NCI-H510A treated with DMSO at 0.1 percent for 48 hours (cell line): Measurements from ENCODE around the gene THSD7B.
"Not testable (repeated sequence)": the region's sequence is repeated elsewhere in the genome, so short reads cannot be mapped to it uniquely, and the experiment has no call there.

Source experiments
- DNase-seq: peaks from one replicate; lab custom pipeline; 2025; lab: John Stamatoyannopoulos, UW

THSD7B gene

GRCh38 chr2:136765256-136766072 lies at the start of gene THSD7B:
THSD7B (plus strand) TSS chr2:136765545; CDS start chr2:136882179, 116,634 bp downstream.
- no peak for DNase-seq

- DNase-seq, result no peak
Observed at GRCh38 chr2:136718273-136718672, 47.1 kb upstream of the THSD7B start.

- DNase-seq, result no peak
Observed at GRCh38 chr2:136727973-136728699, 37.2 kb upstream of the THSD7B start.

GRCh38 chr2:136736236-136736635 lies 29.1 kb upstream of the THSD7B start:
- no peak for DNase-seq

- no peak for DNase-seq
Observed at GRCh38 chr2:136738044-136738443, 27.3 kb upstream of the THSD7B start.

- no peak for DNase-seq
Observed at GRCh38 chr2:136741471-136741870, 23.9 kb upstream of the THSD7B start.

- DNase-seq, result no peak
Observed at GRCh38 chr2:136750065-136750464, 15.3 kb upstream of the THSD7B start.

GRCh38 chr2:136751406-136751805 lies 13.9 kb upstream of the THSD7B start:
- DNase-seq, result no peak

GRCh38 chr2:136758504-136758903 lies 6.8 kb upstream of the THSD7B start:
- not testable (repeated sequence) for DNase-seq

GRCh38 chr2:136764452-136765255 lies 691 bp upstream of the THSD7B start:
- DNase-seq, result peak; percentile 33

- DNase-seq, result peak; percentile 30
Observed at GRCh38 chr2:136766073-136766404, 694 bp downstream of the THSD7B start.

- DNase-seq, result no peak
Observed at GRCh38 chr2:136767030-136767429, 1.7 kb downstream of the THSD7B start.

- DNase-seq, result no peak
Observed at GRCh38 chr2:136769871-136770270, 4.5 kb downstream of the THSD7B start.

- no peak for DNase-seq
Observed at GRCh38 chr2:136770384-136770783, 5.0 kb downstream of the THSD7B start.

GRCh38 chr2:136777391-136777790 lies 12.0 kb downstream of the THSD7B start:
- no peak for DNase-seq

GRCh38 chr2:136783856-136784255 lies 18.5 kb downstream of the THSD7B start:
- no peak for DNase-seq

GRCh38 chr2:136785215-136785614 lies 19.9 kb downstream of the THSD7B start:
- DNase-seq, result no peak

- no peak for DNase-seq
Observed at GRCh38 chr2:136787970-136788369, 22.6 kb downstream of the THSD7B start.

- DNase-seq, result no peak
Observed at GRCh38 chr2:136796339-136796738, 31.0 kb downstream of the THSD7B start.

- DNase-seq, result no peak
Observed at GRCh38 chr2:136798766-136799165, 33.4 kb downstream of the THSD7B start.

- no peak for DNase-seq
Observed at GRCh38 chr2:136801661-136802060, 36.3 kb downstream of the THSD7B start.

GRCh38 chr2:136809998-136810397 lies 44.7 kb downstream of the THSD7B start:
- no peak for DNase-seq

GRCh38 chr2:136818839-136819238 lies 53.5 kb downstream of the THSD7B start:
- DNase-seq, result no peak
